CD14-positive monocyte (primary cell): Measurements from ENCODE around the gene OR51E2. TPM values are rescaled to one million over a fixed set of nuclear protein-coding genes. Genes with fewer than 3 reads are reported as not detected.

Experiments used
- DNase-seq, 3 donors: peaks; one replicate each; pipeline ENCODE4 v3.0.0-alpha.2; 2011 to 2022
- H2AFZ ChIP-seq: 2 replicates; pipeline ENCODE4 v1.6.0; 2012; ENCODE audit warnings: mild to moderate bottlenecking, low read depth, low read length, inconsistent platforms; ENCODE audit not compliant: insufficient read depth, poor library complexity, severe bottlenecking
- H3K27ac ChIP-seq, 2 donors: 1 replicate in 1 of 2; 2 replicates in 1 of 2; pipeline ENCODE4 v1.5.1; 2012 to 2013; ENCODE audit warnings: low read length in 2 of 2, control low read depth in 1 of 2, inconsistent platforms in 1 of 2, low read depth in 1 of 2, mild to moderate bottlenecking in 1 of 2
- H3K27me3 ChIP-seq, 2 donors: one replicate each; pipeline versions ENCODE4 v1.6.0 to v1.6.1; 2011 to 2013; ENCODE audit warnings: low read length in 2 of 2; ENCODE audit not compliant: control insufficient read depth in 2 of 2, insufficient read depth in 2 of 2
- H3K36me3 ChIP-seq, 2 donors: replicated peaks in 1 of 2; 1 replicate in 1 of 2; 2 replicates in 1 of 2; pipeline versions ENCODE4 v1.5.1 to v1.6.1; 2012 to 2013; ENCODE audit warnings: low read length in 2 of 2, control low read depth in 1 of 2, inconsistent platforms in 1 of 2, mild to moderate bottlenecking in 1 of 2; ENCODE audit not compliant: insufficient read depth in 2 of 2, control insufficient read depth in 1 of 2
- H3K4me1 ChIP-seq, 2 donors: 1 replicate in 1 of 2; 2 replicates in 1 of 2; pipeline versions ENCODE4 v1.5.1 to v1.6.1; 2012 to 2013; ENCODE audit warnings: low read length in 2 of 2, control low read depth in 1 of 2, inconsistent platforms in 1 of 2, mild to moderate bottlenecking in 1 of 2, moderate library complexity in 1 of 2; ENCODE audit not compliant: insufficient read depth in 2 of 2, control insufficient read depth in 1 of 2
- H3K4me2 ChIP-seq: replicated peaks from 2 replicates; pipeline ENCODE3; 2012; ENCODE audit warnings: low read length, moderate library complexity, mild to moderate bottlenecking; ENCODE audit not compliant: poor library complexity, severe bottlenecking; ENCODE audit errors: extremely low read depth
- H3K4me3 ChIP-seq, 3 experiments: fragments of 200-600 bp in 1 of 3; sonication (generic) in 1 of 3; replicated peaks in 1 of 3; 1 replicate in 2 of 3; 2 replicates in 1 of 3; pipeline ENCODE4 v1.5.1; 2011 to 2013; ENCODE audit warnings: low read length in 3 of 3, mild to moderate bottlenecking in 3 of 3, control low read depth in 2 of 3, low read depth in 2 of 3, inconsistent platforms in 1 of 3, moderate library complexity in 1 of 3
- H3K79me2 ChIP-seq: 2 replicates; pipeline ENCODE4 v1.6.0; 2012; ENCODE audit warnings: mild to moderate bottlenecking, control low read depth, inconsistent platforms, low read length, moderate library complexity; ENCODE audit not compliant: insufficient read depth
- H3K9ac ChIP-seq: 2 replicates; pipeline ENCODE4 v1.6.0; 2017; ENCODE audit warnings: low read length, mild to moderate bottlenecking; ENCODE audit not compliant: insufficient read depth, poor library complexity, severe bottlenecking
- H3K9me3 ChIP-seq, 2 donors: replicated peaks in 1 of 2; 1 replicate in 1 of 2; 2 replicates in 1 of 2; pipeline versions ENCODE4 v1.5.1 to v1.6.1; 2012 to 2013; ENCODE audit warnings: low read length in 2 of 2, control low read depth in 1 of 2; ENCODE audit not compliant: control insufficient read depth in 1 of 2, insufficient read depth in 1 of 2
- H4K20me1 ChIP-seq: 2 replicates; pipeline ENCODE4 v1.6.0; 2012; ENCODE audit warnings: mild to moderate bottlenecking, low read length, control low read depth, moderate library complexity; ENCODE audit not compliant: insufficient read depth
- H3K27ac Mint-ChIP-seq, 7 donors: one replicate each; pipeline ENCODE4 v1.8.0; 2020; ENCODE audit warnings: mild to moderate bottlenecking in 7 of 7, mixed read lengths in 7 of 7, moderate library complexity in 6 of 7, inconsistent platforms in 2 of 7
- H3K27me3 Mint-ChIP-seq, 3 donors: one replicate each; pipeline ENCODE4 v1.8.0; 2021 to 2022; ENCODE audit warnings: low read depth in 3 of 3, mild to moderate bottlenecking in 3 of 3, mixed read lengths in 3 of 3, moderate library complexity in 3 of 3, inconsistent platforms in 1 of 3
- H3K36me3 Mint-ChIP-seq, 2 donors: one replicate each; pipeline ENCODE4 v1.8.0; 2020; ENCODE audit warnings: mixed read lengths in 2 of 2, inconsistent platforms in 1 of 2, mild to moderate bottlenecking in 1 of 2
- H3K4me1 Mint-ChIP-seq: one replicate; pipeline ENCODE4 v1.8.0; 2020; ENCODE audit warnings: mild to moderate bottlenecking, mixed read lengths
- H3K4me3 Mint-ChIP-seq, 2 donors: one replicate each; pipeline ENCODE4 v1.8.0; 2020; ENCODE audit warnings: mild to moderate bottlenecking in 2 of 2, mixed read lengths in 2 of 2, moderate library complexity in 1 of 2
- H3K9me3 Mint-ChIP-seq, 7 donors: one replicate each; pipeline ENCODE4 v1.8.0; 2020 to 2022; ENCODE audit warnings: mixed read lengths in 7 of 7, mild to moderate bottlenecking in 6 of 7, moderate library complexity in 6 of 7, inconsistent platforms in 2 of 7
- WGBS: methylation state at CpG from one replicate; pipeline ENCODE4 v1.1.5; 2013; ENCODE audit warnings: missing lambda C conversion rate; ENCODE audit not compliant: insufficient coverage; 5-methylcytosine and 5-hydroxymethylcytosine counted together
- intact Hi-C, 2 donors: fragments of 100-400 bp; cut with micrococcal nuclease; formaldehyde crosslinking; loops; one replicate each; pipeline versions ENCODE4 v1.15.0 to v1.15.1; 2023
- polyA plus RNA-seq, 3 donors: library from polyadenylated mRNA; depleted of rRNA in 1 of 3; unstranded in 2 of 3; stranded (reverse) in 1 of 3; fragments of 300-500 nt in 2 of 3; fragments of >200 nt in 1 of 3; fragmentation: Illumina TruSeq in 2 of 3; gene quantifications; 1 replicate in 2 of 3; 2 replicates in 1 of 3; pipeline ENCODE4 v1.2.3, GENCODE V29; 2012 to 2021
- TF ChIP-seq, protein P1 (sequence below): fragments of 200-600 bp; IDR thresholded peaks from one replicate; pipeline ENCODE4 v1.8.0; 2022; ENCODE audit warnings: antibody characterized with exemption, mild to moderate bottlenecking

Gene OR51E2
- polyA plus RNA-seq, 3 donors, result not detected

DNA sequence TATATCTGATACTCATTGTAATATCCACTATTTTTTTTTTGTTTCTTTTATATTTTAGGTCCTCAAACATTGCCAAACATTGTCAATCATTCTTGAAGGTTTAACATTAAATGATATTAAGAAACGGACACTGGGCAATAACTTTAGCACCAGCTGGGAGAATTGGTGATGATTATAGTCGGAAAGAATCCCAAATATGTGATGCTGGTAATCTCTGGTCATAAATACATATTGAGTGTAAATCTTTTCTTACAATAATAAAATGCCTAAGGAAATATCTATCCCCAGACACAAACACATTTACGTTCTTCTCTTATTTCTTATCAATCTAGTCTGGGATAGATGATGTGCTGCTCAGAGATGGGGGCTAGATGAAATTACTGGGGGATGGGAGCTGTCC lies 25.2 kb downstream of the OR51E2 start:
- intact Hi-C loops, result no loop called here
- H3K27me3 Mint-ChIP-seq, result peaks cover 2 to 14% (median 6%) of the 10 kb centered on the region in 3 donors
- TF ChIP-seq, protein P1, sequence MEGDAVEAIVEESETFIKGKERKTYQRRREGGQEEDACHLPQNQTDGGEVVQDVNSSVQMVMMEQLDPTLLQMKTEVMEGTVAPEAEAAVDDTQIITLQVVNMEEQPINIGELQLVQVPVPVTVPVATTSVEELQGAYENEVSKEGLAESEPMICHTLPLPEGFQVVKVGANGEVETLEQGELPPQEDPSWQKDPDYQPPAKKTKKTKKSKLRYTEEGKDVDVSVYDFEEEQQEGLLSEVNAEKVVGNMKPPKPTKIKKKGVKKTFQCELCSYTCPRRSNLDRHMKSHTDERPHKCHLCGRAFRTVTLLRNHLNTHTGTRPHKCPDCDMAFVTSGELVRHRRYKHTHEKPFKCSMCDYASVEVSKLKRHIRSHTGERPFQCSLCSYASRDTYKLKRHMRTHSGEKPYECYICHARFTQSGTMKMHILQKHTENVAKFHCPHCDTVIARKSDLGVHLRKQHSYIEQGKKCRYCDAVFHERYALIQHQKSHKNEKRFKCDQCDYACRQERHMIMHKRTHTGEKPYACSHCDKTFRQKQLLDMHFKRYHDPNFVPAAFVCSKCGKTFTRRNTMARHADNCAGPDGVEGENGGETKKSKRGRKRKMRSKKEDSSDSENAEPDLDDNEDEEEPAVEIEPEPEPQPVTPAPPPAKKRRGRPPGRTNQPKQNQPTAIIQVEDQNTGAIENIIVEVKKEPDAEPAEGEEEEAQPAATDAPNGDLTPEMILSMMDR, result no peak

DNA sequence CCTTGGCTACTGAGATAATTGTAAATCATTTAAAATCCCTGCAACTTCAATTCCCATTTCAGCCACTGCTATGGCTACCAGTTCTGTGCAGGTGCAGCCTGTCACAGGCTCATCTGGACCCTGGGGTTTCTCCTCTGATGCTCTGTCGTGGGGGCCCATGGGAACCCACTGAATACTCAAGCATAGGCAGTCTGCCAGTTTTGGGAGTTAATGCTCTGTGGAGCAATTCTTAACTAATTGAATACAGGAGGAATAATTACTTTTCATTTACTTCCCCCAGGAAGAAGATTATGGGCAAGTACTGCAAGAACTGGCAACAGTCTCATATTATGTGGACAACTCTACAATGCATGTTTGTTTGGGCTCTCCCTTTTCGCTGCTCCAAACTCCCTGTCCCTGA lies 25.9 kb downstream of the OR51E2 start:
- Mint-ChIP-seq H3K4me3 (no peak overlapping the region), H3K9me3 (peaks cover 0 to 3% (median 0%) of the 10 kb centered on the region in 7 donors), H3K4me1 (no peaks in the 10 kb centered on the region), H3K36me3 (no peaks in the 10 kb centered on the region), H3K27me3 (peaks cover 2 to 14% (median 6%) of the 10 kb centered on the region in 3 donors), H3K27ac (no peak overlapping the region)
- no peak overlapping the region for H3K4me2 ChIP-seq
- no peak overlapping the region for H2AFZ ChIP-seq
- DNase-seq, result no peak
- H3K79me2 ChIP-seq, result no peaks in the 10 kb centered on the region
- intact Hi-C loops, result no loop called here
- no peaks in the 10 kb centered on the region for H3K9me3 ChIP-seq
- TF ChIP-seq, protein P1, result no peak
- no CpG with 5 or more reads among the region's 2 CpGs for WGBS
- no peaks in the 10 kb centered on the region for H3K36me3 ChIP-seq
- no peaks in the 10 kb centered on the region for H3K4me1 ChIP-seq
- H3K27me3 ChIP-seq, result no peaks in the 10 kb centered on the region
- H3K9ac ChIP-seq, result no peak overlapping the region
- H3K4me3 ChIP-seq, result no peak overlapping the region
- no peak overlapping the region for H3K27ac ChIP-seq
- no peaks in the 10 kb centered on the region for H4K20me1 ChIP-seq

More for the DNA sequence above, 25.2 kb downstream of the OR51E2 start:
- no peaks in the 10 kb centered on the region for H3K36me3 Mint-ChIP-seq
- Histone ChIP-seq H2AFZ (no peak overlapping the region), H3K9ac (no peak overlapping the region), H3K27ac (no peak overlapping the region), H3K79me2 (no peaks in the 10 kb centered on the region), H4K20me1 (no peaks in the 10 kb centered on the region), H3K4me2 (no peak overlapping the region), H3K27me3 (no peaks in the 10 kb centered on the region), H3K36me3 (no peaks in the 10 kb centered on the region), H3K4me1 (no peaks in the 10 kb centered on the region), H3K9me3 (no peaks in the 10 kb centered on the region), H3K4me3 (no peak overlapping the region)
- no peak overlapping the region for H3K27ac Mint-ChIP-seq
- no peak overlapping the region for H3K4me3 Mint-ChIP-seq
- no peaks in the 10 kb centered on the region for H3K4me1 Mint-ChIP-seq
- no peak for DNase-seq
- no CpG with 5 or more reads among the region's 3 CpGs for WGBS
- peaks cover 0 to 4% (median 0%) of the 10 kb centered on the region in 7 donors for H3K9me3 Mint-ChIP-seq
